ENCODE measurements around the gene DLG3.

- TF ChIP-seq CTCF (IDR thresholded peaks at IDR 0.05), result no peak
- no peak for TF ChIP-seq POLR2A (IDR thresholded peaks at IDR 0.05; ENCODE audit: low read depth)
Measured at GRCh38 chrX:70434914-70435586, 9.6 kb upstream of the DLG3 start.

Data from esophagus muscularis mucosa (tissue), 3 donors.